Measurements from ENCODE around the gene RRBP1.

Gene RRBP1

DNA sequence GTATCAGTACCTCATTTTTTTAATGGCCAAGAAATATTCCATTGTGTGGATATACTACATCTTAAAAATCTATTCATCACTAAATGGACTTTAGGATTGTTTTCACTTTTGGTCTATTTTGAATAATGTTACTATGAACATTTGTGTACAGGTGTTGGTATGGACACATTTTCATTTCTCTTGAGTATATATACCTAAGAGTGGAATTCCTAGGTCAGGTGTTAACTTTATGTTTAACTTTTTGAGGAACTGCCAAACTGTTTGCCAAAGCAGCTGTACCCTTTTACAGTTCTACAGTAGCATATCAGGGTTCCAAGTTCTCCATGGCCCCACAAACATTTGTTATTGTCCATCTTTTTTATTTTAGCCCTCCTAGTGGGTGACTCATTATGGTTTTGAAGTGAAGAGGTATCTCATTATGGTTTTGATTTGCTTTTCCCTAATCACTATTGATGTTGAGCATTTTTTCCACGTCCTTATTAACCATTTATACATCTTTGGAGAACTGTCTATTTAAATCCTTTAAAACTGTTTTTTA, 84.0 kb downstream of the RRBP1 start:
- Histone ChIP-seq H3K27me3 (no peaks in the 10 kb centered on the region), H3K9me3 (no peaks in the 10 kb centered on the region), H3K4me3 (no peak overlapping the region), H3K4me1 (peaks cover 0 to 100% (median 85%) of the 10 kb centered on the region in 4 donors), H3K27ac (peak overlapping the region in 1 of 2 donors; percentile 41), H3K36me3 (peaks cover 17 to 21% (median 18%) of the 10 kb centered on the region in 3 donors)
- TF ChIP-seq, protein P1, sequence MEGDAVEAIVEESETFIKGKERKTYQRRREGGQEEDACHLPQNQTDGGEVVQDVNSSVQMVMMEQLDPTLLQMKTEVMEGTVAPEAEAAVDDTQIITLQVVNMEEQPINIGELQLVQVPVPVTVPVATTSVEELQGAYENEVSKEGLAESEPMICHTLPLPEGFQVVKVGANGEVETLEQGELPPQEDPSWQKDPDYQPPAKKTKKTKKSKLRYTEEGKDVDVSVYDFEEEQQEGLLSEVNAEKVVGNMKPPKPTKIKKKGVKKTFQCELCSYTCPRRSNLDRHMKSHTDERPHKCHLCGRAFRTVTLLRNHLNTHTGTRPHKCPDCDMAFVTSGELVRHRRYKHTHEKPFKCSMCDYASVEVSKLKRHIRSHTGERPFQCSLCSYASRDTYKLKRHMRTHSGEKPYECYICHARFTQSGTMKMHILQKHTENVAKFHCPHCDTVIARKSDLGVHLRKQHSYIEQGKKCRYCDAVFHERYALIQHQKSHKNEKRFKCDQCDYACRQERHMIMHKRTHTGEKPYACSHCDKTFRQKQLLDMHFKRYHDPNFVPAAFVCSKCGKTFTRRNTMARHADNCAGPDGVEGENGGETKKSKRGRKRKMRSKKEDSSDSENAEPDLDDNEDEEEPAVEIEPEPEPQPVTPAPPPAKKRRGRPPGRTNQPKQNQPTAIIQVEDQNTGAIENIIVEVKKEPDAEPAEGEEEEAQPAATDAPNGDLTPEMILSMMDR (IDR thresholded peaks at IDR 0.05) = no peak
- no peak for DNase-seq
- intact Hi-C loops (cut with DNase I; ENCODE audit: low total_unique reads) = no loop called here

DNA sequence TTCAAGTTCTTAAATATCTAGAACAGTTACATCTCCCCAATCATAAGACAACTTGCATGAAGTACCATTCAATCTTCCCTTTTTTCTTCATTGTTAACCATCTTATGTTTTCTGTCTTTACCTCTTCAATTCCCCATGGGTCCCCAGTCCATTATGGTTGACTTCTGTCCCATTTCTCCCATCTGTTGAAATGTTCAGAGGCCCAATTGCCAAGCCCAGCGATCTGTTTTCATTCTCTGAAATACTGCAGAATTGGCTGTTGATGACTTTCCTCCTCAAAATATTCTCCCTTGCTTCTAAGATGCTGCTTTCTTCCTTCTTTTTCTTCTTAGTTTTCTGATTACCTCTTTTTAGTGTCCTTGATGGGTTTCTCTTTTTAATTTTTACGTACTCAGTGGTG, 86.2 kb downstream of the RRBP1 start:
- peaks cover 0 to 100% (median 84%) of the 10 kb centered on the region in 4 donors for H3K4me1 ChIP-seq
- H3K9me3 ChIP-seq = no peaks in the 10 kb centered on the region
- intact Hi-C loops (cut with DNase I; ENCODE audit: low total_unique reads) = no loop called here
- H3K27me3 ChIP-seq = no peaks in the 10 kb centered on the region
- peak overlapping the region in 1 of 2 donors; percentile 18 for H3K4me3 ChIP-seq
- no peak for DNase-seq
- peaks cover 5 to 9% (median 6%) of the 10 kb centered on the region in 3 donors for H3K36me3 ChIP-seq
- TF ChIP-seq, protein P1 (IDR thresholded peaks at IDR 0.05) = no peak
- H3K27ac ChIP-seq = peak overlapping the region; percentile 83 to 99

DNA sequence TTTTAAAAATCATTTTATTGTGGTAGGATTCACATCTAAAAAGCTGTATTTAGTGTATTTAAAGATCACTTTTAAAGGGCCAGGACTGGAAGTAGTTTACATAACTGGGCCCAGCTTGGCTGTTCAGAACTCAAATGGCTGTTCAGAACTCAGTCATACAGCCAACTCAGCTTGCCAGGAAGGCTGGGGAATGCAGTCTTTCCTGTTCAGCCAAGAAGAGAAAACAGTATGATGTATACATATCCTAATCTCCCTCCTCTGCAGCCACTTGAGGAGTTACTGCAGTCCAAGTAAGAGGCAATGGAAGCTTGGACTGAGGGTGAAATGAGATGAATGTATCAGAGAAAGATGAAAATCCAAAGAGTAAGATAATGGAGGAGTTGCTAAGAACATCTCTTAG, 87.6 kb downstream of the RRBP1 start:
- intact Hi-C loops (cut with DNase I; ENCODE audit: low total_unique reads) = no loop called here
- Histone ChIP-seq H3K36me3 (peaks cover 5 to 9% (median 6%) of the 10 kb centered on the region in 3 donors), H3K9me3 (no peaks in the 10 kb centered on the region), H3K4me3 (peak overlapping the region in 1 of 2 donors; percentile 19), H3K27ac (peak overlapping the region; percentile 83 to 99), H3K4me1 (peaks cover 0 to 98% (median 84%) of the 10 kb centered on the region in 4 donors), H3K27me3 (no peaks in the 10 kb centered on the region)
- DNase-seq = peak in 1 of 2 donors; percentile 73
- TF ChIP-seq, protein P1 (IDR thresholded peaks at IDR 0.05) = no peak

DNA sequence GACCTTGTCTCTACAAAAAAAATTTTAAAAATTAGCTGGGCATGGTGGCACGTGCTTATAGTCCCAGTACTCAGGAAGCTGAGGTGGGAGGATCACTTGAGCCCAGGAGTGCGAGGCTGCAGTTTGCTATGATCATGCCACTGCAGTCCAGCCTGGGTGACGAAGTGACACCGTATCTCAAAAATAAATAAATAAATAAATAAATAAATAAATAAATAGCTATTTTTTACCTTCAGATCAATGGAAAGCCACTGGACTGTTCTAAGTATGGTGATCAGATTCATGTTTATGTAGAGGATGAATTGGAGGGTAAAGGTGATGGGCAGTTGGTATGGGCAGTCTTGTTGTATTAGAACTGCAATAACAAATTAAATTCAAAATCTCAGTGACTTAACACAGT, 88.1 kb downstream of the RRBP1 start:
- TF ChIP-seq, protein P1 (IDR thresholded peaks at IDR 0.05) = no peak
- intact Hi-C loops (cut with DNase I; ENCODE audit: low total_unique reads) = no loop called here
- Histone ChIP-seq H3K27ac (peak overlapping the region; percentile 83 to 99), H3K9me3 (no peaks in the 10 kb centered on the region), H3K4me3 (no peak overlapping the region), H3K27me3 (no peaks in the 10 kb centered on the region), H3K4me1 (peaks cover 0 to 98% (median 83%) of the 10 kb centered on the region in 4 donors), H3K36me3 (peaks cover 5 to 9% (median 6%) of the 10 kb centered on the region in 3 donors)
- no peak for DNase-seq

DNA sequence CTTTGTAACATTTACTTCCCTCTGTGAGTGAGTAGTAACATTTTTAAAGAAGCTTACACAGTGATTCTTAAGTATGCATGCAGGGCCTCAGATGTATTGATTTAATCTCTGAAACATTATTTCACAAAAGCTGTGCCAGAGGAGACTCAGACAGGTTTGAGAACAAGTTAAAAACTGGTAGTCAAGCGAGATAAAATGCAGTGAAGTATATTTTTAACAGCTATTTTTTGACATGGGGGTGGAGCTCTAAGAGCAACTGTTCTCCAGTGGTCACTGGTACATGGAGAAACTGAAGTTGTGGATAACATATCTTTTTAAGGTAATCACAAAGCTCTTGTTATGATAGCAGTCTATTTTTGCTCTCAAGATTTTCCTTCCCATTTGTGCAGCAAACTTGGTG, 91.8 kb downstream of the RRBP1 start:
- peaks cover 5 to 14% (median 6%) of the 10 kb centered on the region in 3 donors for H3K36me3 ChIP-seq
- TF ChIP-seq, protein P1 (IDR thresholded peaks at IDR 0.05) = no peak
- intact Hi-C loops (cut with DNase I; ENCODE audit: low total_unique reads) = no loop called here

More for the DNA sequence above, 91.8 kb downstream of the RRBP1 start:
- no peaks in the 10 kb centered on the region for H3K27me3 ChIP-seq
- peaks cover 0 to 98% (median 82%) of the 10 kb centered on the region in 4 donors for H3K4me1 ChIP-seq
- H3K27ac ChIP-seq = peak overlapping the region; percentile 83 to 99
- H3K9me3 ChIP-seq = no peaks in the 10 kb centered on the region
- DNase-seq = no peak
- peak overlapping the region; percentile 35 to 37 for H3K4me3 ChIP-seq

Data from tibial artery (tissue), 4 donors.